ENCODE measurements around the gene VCL. TPM values are rescaled to one million over a fixed set of nuclear protein-coding genes. Genes with fewer than 3 reads are reported as not detected.
"Not testable (repeated sequence)": the region's sequence is repeated elsewhere in the genome, so short reads cannot be mapped to it uniquely, and the experiment has no call there.

Gene VCL
- total RNA-seq, 4 donors from 2014 or later: 69.1 to 109 (median 90.1) TPM

DNA sequence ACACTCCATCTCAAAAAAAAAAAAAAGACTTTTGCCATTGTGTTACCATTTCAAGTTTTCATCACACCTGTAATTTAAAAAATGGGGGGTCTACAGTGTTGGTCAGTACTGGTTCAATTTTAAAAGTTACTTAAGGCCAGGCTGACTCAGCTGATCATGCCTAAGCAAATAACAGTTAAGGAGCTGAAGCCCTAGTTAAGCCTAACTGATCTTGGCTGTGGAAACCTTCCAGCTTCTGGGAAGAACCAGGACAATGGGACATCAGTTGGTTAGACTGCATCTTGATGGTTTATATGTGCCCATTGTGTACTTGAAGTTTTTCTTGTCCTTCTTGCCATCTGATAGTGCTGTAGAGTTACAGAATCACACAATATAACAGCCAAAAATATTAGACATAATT, 26.7 kb downstream of the VCL start:
- DNase-seq (ENCODE audit: low spot score) (no peak), ATAC-seq (ENCODE audit: low FRiP score) (no peak)
- TF ChIP-seq, protein P1, sequence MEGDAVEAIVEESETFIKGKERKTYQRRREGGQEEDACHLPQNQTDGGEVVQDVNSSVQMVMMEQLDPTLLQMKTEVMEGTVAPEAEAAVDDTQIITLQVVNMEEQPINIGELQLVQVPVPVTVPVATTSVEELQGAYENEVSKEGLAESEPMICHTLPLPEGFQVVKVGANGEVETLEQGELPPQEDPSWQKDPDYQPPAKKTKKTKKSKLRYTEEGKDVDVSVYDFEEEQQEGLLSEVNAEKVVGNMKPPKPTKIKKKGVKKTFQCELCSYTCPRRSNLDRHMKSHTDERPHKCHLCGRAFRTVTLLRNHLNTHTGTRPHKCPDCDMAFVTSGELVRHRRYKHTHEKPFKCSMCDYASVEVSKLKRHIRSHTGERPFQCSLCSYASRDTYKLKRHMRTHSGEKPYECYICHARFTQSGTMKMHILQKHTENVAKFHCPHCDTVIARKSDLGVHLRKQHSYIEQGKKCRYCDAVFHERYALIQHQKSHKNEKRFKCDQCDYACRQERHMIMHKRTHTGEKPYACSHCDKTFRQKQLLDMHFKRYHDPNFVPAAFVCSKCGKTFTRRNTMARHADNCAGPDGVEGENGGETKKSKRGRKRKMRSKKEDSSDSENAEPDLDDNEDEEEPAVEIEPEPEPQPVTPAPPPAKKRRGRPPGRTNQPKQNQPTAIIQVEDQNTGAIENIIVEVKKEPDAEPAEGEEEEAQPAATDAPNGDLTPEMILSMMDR (IDR thresholded peaks at IDR 0.05): no peak

DNA sequence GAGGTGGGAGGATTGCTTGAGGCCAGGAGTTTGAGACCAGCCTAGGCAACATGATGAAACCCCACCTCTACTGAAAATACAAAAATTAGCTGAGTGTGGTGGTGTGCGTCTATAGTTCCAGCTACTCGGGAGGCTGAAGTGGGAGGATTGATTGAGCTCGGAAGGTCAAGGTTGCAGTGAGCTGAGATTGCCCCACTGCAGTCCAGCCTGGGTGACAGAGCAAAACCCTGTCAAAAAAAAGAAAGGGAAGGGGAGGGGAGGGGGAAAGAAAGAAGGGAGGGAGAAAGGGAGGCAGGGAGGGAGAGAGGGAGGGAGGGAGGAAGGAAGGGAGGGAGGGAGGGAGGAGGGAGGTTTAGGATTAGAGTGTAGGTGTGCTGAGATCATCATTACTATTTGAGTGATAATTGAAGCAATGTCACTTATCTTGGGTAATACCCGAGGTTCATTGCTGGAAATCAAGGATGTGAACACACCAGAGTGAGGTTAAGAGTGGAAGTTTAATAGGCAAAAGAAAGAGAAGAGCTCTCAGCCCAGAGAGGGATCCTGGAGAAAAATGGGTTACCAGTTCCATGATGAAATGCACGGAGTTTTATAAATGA, 27.6 kb downstream of the VCL start:
- ATAC-seq (ENCODE audit: low FRiP score): no peak
- DNase-seq (ENCODE audit: low spot score): no peak
- TF ChIP-seq, protein P1 (IDR thresholded peaks at IDR 0.05): no peak

DNA sequence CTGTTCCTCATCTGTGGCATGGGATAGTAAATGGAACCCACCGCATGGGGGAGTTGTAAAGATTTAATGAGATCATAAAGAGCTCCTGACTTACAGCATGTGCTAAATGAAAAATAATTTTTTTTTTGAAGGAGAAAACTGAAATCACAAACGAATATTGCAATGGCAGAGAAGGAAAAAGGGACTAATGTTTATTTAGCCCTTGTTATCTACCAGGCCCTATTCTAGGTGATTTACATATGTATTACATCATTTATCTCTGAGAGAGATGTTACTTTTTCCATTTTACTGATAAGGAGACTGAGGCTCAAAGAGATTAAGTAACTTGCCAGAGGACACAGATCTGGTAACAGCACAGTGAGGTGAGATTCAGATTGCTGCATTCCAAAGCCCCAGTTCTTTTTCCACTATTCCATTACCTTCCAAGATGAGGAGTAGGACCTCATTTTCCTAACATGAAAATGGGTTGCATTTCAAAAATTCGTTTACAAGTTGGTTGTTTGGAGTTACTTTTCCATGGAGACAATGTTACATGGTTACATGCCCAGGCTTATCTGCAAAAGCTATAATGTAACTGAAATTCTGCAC, 28.6 kb downstream of the VCL start:
- TF ChIP-seq, protein P1 (IDR thresholded peaks at IDR 0.05): no peak
- no peak for DNase-seq (ENCODE audit: low spot score)
- no peak for ATAC-seq (ENCODE audit: low FRiP score)

DNA sequence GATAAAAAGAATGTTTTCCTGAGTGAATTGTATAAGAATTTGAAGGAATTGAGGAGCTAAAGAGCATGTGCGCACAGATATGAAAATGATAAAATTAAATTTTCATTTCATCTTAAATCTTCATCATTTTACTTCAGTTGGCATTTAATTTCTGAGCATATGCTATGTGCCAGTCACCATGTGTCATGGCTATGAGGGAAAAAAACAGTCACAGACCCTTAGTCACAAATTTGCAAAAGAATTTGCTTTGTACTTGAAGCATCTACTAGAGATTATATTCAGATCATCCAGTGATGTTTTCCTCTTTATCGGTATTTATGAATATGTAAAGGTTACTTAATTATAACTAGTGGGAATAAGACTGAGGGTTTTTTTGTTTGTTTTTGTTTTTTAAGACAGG, 29.8 kb downstream of the VCL start:
- TF ChIP-seq, protein P1 (IDR thresholded peaks at IDR 0.05): no peak
- ATAC-seq (ENCODE audit: low FRiP score) (no peak), DNase-seq (ENCODE audit: low spot score) (no peak)

DNA sequence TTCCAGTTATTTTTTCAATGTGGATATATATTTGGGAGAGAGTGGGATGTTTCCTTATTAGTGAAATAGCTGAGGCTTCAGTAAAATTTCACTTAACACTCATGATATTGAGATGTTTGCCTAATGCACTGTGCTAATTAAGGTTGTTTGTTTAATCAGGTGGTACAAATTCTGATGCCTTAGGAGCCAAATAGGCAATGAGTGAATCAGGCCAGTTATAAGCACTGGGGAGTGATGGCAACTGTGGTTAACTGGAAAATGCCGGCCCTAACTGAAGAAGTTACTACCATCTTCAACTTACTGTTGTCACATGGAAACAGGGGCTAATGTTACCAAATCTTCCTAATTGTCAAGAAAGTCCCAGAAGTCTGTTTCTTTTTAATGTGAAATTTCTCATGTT, 32.0 kb downstream of the VCL start:
- DNase-seq (ENCODE audit: low spot score): no peak
- no peak for ATAC-seq (ENCODE audit: low FRiP score)
- TF ChIP-seq, protein P1 (IDR thresholded peaks at IDR 0.05): no peak

DNA sequence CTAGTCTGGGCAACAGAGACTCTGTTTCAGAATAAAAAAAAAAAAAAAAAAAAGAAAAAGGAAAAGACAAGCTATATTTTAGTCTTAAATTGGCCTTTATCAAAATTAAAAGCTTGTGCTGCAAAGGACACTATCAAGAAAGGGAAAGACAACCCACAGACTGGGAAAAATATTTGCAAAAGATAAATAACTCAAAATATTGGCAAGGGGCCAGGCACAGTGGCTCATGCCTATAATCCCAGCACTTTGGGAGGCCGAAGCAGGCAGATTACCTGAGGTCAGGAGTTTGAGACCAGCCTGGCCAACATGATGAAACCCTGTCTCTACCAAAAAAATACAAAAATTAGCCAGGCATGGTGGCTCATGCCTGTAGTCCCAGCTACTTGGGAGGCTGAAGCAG, 34.3 kb downstream of the VCL start:
- not testable (repeated sequence) for ATAC-seq (ENCODE audit: low FRiP score); DNase-seq (ENCODE audit: low spot score)

DNA sequence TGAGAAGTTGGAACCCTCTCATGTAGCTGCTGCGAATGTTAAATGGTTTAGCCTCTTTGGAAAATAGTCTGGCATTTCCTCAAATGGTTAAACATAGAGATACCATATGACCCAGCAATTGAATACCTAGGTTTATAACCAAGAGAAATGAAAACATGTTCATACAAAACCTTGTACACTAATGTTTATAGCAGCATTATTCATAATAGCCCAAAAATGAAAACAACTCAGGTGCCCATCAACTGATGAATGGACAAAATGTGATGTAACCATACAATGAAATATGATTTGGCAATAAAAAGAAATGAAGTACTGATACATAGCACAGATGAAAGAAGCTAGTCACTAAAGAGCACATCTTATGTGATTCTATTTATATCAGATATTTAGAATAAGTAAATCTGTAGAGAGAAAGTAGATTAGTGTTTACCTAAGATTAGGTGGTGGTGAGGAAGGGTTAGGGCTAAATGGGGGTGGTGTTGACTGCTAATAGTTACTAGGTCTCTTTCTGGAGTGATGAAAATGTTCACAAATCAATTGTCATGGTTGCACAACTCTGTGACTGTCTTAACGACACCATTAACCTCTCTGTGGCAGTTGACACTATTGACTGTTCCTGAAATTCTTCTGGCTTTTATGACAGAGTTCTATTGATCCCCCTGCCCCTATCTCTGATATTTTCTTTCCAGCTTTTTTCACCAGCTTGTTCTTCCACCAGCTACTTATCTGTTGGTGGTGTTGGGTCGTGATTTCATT, 35.2 kb downstream of the VCL start:
- ATAC-seq (ENCODE audit: low FRiP score) (no peak), DNase-seq (ENCODE audit: low spot score) (no peak)
- TF ChIP-seq, protein P1 (IDR thresholded peaks at IDR 0.05): no peak

Measured in omental fat pad (tissue), 4 donors.